Endothelial cell (in vitro differentiated cells): ENCODE data around the gene TBL2. TPM values are rescaled to one million over a fixed set of nuclear protein-coding genes. Genes with fewer than 3 reads are reported as not detected.
"Not testable (repeated sequence)": the region's sequence is repeated elsewhere in the genome, so short reads cannot be mapped to it uniquely, and the experiment has no call there.

ENCODE experiments used
- DNase-seq: peaks from one replicate; pipeline ENCODE4 v3.0.0; 2021; ENCODE audit warnings: low spot score
- H3K27ac Mint-ChIP-seq: one replicate; pipeline ENCODE4 v1.8.0; 2021; ENCODE audit warnings: mixed read lengths, inconsistent platforms; ENCODE audit not compliant: unreplicated experiment
- H3K27me3 Mint-ChIP-seq: one replicate; pipeline ENCODE4 v1.8.0; 2021; ENCODE audit warnings: mild to moderate bottlenecking, moderate library complexity, mixed read lengths, inconsistent platforms; ENCODE audit not compliant: unreplicated experiment
- H3K36me3 Mint-ChIP-seq: one replicate; pipeline ENCODE4 v1.8.0; 2021; ENCODE audit warnings: mild to moderate bottlenecking, low read depth, mixed read lengths, inconsistent platforms; ENCODE audit not compliant: unreplicated experiment
- H3K4me1 Mint-ChIP-seq: one replicate; pipeline ENCODE4 v1.8.0; 2021; ENCODE audit warnings: mild to moderate bottlenecking, mixed read lengths, inconsistent platforms; ENCODE audit not compliant: unreplicated experiment
- H3K4me3 Mint-ChIP-seq: one replicate; pipeline ENCODE4 v1.8.0; 2021; ENCODE audit warnings: mild to moderate bottlenecking, mixed read lengths, inconsistent platforms; ENCODE audit not compliant: unreplicated experiment
- H3K9me3 Mint-ChIP-seq: one replicate; pipeline ENCODE4 v1.8.0; 2021; ENCODE audit warnings: mixed read lengths, inconsistent platforms; ENCODE audit not compliant: unreplicated experiment
- CTCF ChIP-seq: fragments of 200-600 bp; sonication (generic); IDR thresholded peaks from one replicate; pipeline ENCODE4 v1.5.0; 2021; ENCODE audit warnings: antibody characterized with exemption; ENCODE audit not compliant: unreplicated experiment
- total RNA-seq: library from RNA; stranded (reverse); fragmentation: NEBNext Ultra II Directional; extraction: Animal tissue kit (Norgen Biotek cat#: 25700); gene quantifications from one replicate; pipeline ENCODE4 v1.2.1, GENCODE V29; 2021; ENCODE audit not compliant: unreplicated experiment

TBL2 gene
- total RNA-seq, 1 donor from 2014 or later = 22.4 TPM

GRCh38 chr7:73537051-73537450 lies 41.3 kb downstream of the TBL2 start:
- Mint-ChIP-seq H3K9me3 (no peaks in the 10 kb centered on the region), H3K27ac (no peak overlapping the region), H3K27me3 (peaks cover 5% of the 10 kb centered on the region), H3K4me1 (peaks cover 4% of the 10 kb centered on the region), H3K36me3 (peaks cover 38% of the 10 kb centered on the region), H3K4me3 (no peak overlapping the region)
- TF ChIP-seq CTCF = no peak
- DNase-seq = no peak

- Mint-ChIP-seq H3K36me3 (peaks cover 34% of the 10 kb centered on the region), H3K27ac (no peak overlapping the region), H3K4me1 (no peaks in the 10 kb centered on the region), H3K27me3 (peaks cover 3% of the 10 kb centered on the region), H3K9me3 (no peaks in the 10 kb centered on the region), H3K4me3 (peak overlapping the region; percentile 6)
- no peak for DNase-seq
- TF ChIP-seq CTCF = no peak
Observed at GRCh38 chr7:73536479-73536878, 41.9 kb downstream of the TBL2 start.

- not testable (repeated sequence) for H3K9me3 Mint-ChIP-seq, DNase-seq, H3K27me3 Mint-ChIP-seq, H3K27ac Mint-ChIP-seq, H3K4me1 Mint-ChIP-seq, H3K4me3 Mint-ChIP-seq
- peaks cover 30% of the 10 kb centered on the region for H3K36me3 Mint-ChIP-seq
Observed at GRCh38 chr7:73535918-73536317, 42.5 kb downstream of the TBL2 start.

- Mint-ChIP-seq H3K4me3 (no peak overlapping the region), H3K36me3 (peaks cover 26% of the 10 kb centered on the region), H3K4me1 (no peaks in the 10 kb centered on the region), H3K27me3 (no peaks in the 10 kb centered on the region), H3K9me3 (no peaks in the 10 kb centered on the region), H3K27ac (no peak overlapping the region)
- no peak for DNase-seq
- TF ChIP-seq CTCF = no peak
Observed at GRCh38 chr7:73533742-73534141, 44.6 kb downstream of the TBL2 start.

GRCh38 chr7:73532224-73532623 lies 46.2 kb downstream of the TBL2 start:
- Mint-ChIP-seq H3K27me3 (peaks cover 1% of the 10 kb centered on the region), H3K4me3 (no peak overlapping the region), H3K27ac (no peak overlapping the region), H3K9me3 (no peaks in the 10 kb centered on the region), H3K4me1 (peaks cover 4% of the 10 kb centered on the region), H3K36me3 (peaks cover 17% of the 10 kb centered on the region)
- DNase-seq = no peak
- TF ChIP-seq CTCF = no peak

- Mint-ChIP-seq H3K27ac (no peak overlapping the region), H3K27me3 (peaks cover 1% of the 10 kb centered on the region), H3K4me3 (no peak overlapping the region), H3K4me1 (peaks cover 9% of the 10 kb centered on the region), H3K36me3 (peaks cover 4% of the 10 kb centered on the region), H3K9me3 (no peaks in the 10 kb centered on the region)
- TF ChIP-seq CTCF = no peak
- no peak for DNase-seq
Observed at GRCh38 chr7:73530800-73531199, 47.6 kb downstream of the TBL2 start.
